Caco-2 (cell line): ENCODE data around the gene NR2C1. TPM values are rescaled to one million over a fixed set of nuclear protein-coding genes. Genes with fewer than 3 reads are reported as not detected.
A peak's percentile ranks its signal among the peaks of the same experiment; 100 is the strongest.

Experiments
- BruUV-seq: library from RNA; stranded (reverse); fragments of 400-500 nt; replicated peaks from 2 replicates; lab custom pipeline; 2021; lab: Mats Ljungman, UMichigan
- CTCF ChIA-PET: fragments of 300-600 bp; sonication (Branson Sonifier 250); formaldehyde crosslinking; loops from one replicate; lab custom pipeline; 2022; ENCODE audit warnings: antibody characterized with exemption; lab: Charles Lee
- POLR2A ChIA-PET: fragments of 300-600 bp; sonication (Branson Sonifier 250); formaldehyde crosslinking; loops from one replicate; lab custom pipeline; 2022; ENCODE audit warnings: antibody characterized with exemption; lab: Charles Lee
- DNase-seq, 2 experiments: peaks; one replicate each; pipeline versions ENCODE4 v3.0.0 to v3.0.0-alpha.2; 2020 to 2022
- H3K27me3 ChIP-seq: replicated peaks from 2 replicates; pipeline ENCODE4 v1.6.0; 2011; ENCODE audit warnings: low read length; ENCODE audit not compliant: control insufficient read depth, insufficient read depth
- H3K36me3 ChIP-seq: 2 replicates; pipeline ENCODE4 v1.5.1; 2011; ENCODE audit warnings: low read length; ENCODE audit not compliant: control insufficient read depth, insufficient read depth
- H3K4me1 ChIP-seq: fragments of 250-450 bp; sonication (Bioruptor Pico); 2 replicates; pipeline ENCODE4 v1.5.1; 2020; ENCODE audit warnings: mild to moderate bottlenecking
- H3K4me3 ChIP-seq: 2 replicates; pipeline ENCODE4 v1.5.1; 2011; ENCODE audit warnings: low read depth, mild to moderate bottlenecking, control low read depth, low read length
- H3K9me3 ChIP-seq: fragments of 250-450 bp; sonication (Bioruptor Pico); 2 replicates; pipeline ENCODE4 v1.5.1; 2020; ENCODE audit warnings: mild to moderate bottlenecking, moderate library complexity
- H3K27ac Mint-ChIP-seq: one replicate; pipeline ENCODE4 v1.8.0; 2022; ENCODE audit warnings: mixed read lengths; ENCODE audit not compliant: unreplicated experiment
- H3K27me3 Mint-ChIP-seq: one replicate; pipeline ENCODE4 v1.8.0; 2022; ENCODE audit warnings: mixed read lengths; ENCODE audit not compliant: insufficient read depth, unreplicated experiment
- H3K36me3 Mint-ChIP-seq: one replicate; pipeline ENCODE4 v1.8.0; 2022; ENCODE audit warnings: mild to moderate bottlenecking, mixed read lengths; ENCODE audit not compliant: insufficient read depth, unreplicated experiment
- H3K4me1 Mint-ChIP-seq: one replicate; pipeline ENCODE4 v1.8.0; 2022; ENCODE audit warnings: low read depth, mixed read lengths; ENCODE audit not compliant: unreplicated experiment
- H3K4me3 Mint-ChIP-seq: one replicate; pipeline ENCODE4 v1.8.0; 2022; ENCODE audit warnings: mild to moderate bottlenecking, moderate library complexity, mixed read lengths; ENCODE audit not compliant: unreplicated experiment
- H3K9me3 Mint-ChIP-seq: one replicate; pipeline ENCODE4 v1.8.0; 2022; ENCODE audit warnings: mixed read lengths; ENCODE audit not compliant: unreplicated experiment
- intact Hi-C: fragments of 100-400 bp; cut with micrococcal nuclease; formaldehyde crosslinking; loops from one replicate; pipeline ENCODE4 v1.10.0; 2022; ENCODE audit not compliant: unreplicated experiment
- total RNA-seq: library from RNA; stranded (reverse); gene quantifications from 2 replicates; pipeline ENCODE4 v1.2.3, GENCODE V29; 2022
- TF ChIP-seq, protein P1 (sequence below), 2 experiments: fragments of 200-600 bp in 1 of 2; IDR thresholded peaks; 1 replicate in 1 of 2; 2 replicates in 1 of 2; pipeline versions ENCODE4 v1.5.1 to v1.8.0; 2011 to 2022; ENCODE audit warnings: antibody characterized with exemption in 1 of 2, control low read depth in 1 of 2, inconsistent platforms in 1 of 2, low read depth in 1 of 2, low read length in 1 of 2, mild to moderate bottlenecking in 1 of 2, moderate library complexity in 1 of 2; ENCODE audit not compliant: insufficient read depth in 1 of 2, severe bottlenecking in 1 of 2, unreplicated experiment in 1 of 2

NR2C1 gene
- total RNA-seq, 1 experiment from 2014 or later: 51.1 TPM

DNA sequence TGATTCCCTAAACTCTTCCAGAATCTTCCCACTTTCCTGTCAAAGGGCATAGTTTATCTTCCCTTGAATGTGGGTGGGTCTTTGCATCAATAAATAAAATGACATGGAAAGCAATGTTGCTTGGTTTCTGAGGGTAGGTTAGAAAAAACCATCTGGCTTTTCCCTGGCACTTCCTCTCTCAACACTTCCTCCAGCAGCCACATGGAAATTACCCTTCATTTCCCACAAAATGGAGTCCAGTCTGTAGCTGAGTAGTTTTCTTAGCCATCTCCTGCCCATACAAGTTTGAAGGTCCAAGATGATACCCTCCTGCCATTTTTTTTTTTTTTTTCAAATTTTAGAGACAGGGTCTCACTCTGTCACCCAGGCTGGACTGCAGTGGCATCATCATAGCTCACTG is 58.9 kb downstream of the NR2C1 start:
- TF ChIP-seq, protein P1, sequence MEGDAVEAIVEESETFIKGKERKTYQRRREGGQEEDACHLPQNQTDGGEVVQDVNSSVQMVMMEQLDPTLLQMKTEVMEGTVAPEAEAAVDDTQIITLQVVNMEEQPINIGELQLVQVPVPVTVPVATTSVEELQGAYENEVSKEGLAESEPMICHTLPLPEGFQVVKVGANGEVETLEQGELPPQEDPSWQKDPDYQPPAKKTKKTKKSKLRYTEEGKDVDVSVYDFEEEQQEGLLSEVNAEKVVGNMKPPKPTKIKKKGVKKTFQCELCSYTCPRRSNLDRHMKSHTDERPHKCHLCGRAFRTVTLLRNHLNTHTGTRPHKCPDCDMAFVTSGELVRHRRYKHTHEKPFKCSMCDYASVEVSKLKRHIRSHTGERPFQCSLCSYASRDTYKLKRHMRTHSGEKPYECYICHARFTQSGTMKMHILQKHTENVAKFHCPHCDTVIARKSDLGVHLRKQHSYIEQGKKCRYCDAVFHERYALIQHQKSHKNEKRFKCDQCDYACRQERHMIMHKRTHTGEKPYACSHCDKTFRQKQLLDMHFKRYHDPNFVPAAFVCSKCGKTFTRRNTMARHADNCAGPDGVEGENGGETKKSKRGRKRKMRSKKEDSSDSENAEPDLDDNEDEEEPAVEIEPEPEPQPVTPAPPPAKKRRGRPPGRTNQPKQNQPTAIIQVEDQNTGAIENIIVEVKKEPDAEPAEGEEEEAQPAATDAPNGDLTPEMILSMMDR (IDR thresholded peaks at IDR 0.05; ENCODE audit: insufficient read depth in 1 of 2, low read depth in 1 of 2, low read length in 1 of 2, severe bottlenecking in 1 of 2, unreplicated experiment in 1 of 2): no peak
- Mint-ChIP-seq H3K36me3 (peaks cover 6% of the 10 kb centered on the region), H3K9me3 (peaks cover 9% of the 10 kb centered on the region), H3K4me3 (no peak overlapping the region), H3K4me1 (no peaks in the 10 kb centered on the region), H3K27ac (no peak overlapping the region), H3K27me3 (no peaks in the 10 kb centered on the region)
- Histone ChIP-seq H3K4me3 (no peak overlapping the region), H3K9me3 (no peaks in the 10 kb centered on the region), H3K4me1 (no peaks in the 10 kb centered on the region), H3K27me3 (no peaks in the 10 kb centered on the region), H3K36me3 (no peaks in the 10 kb centered on the region)
- DNase-seq: no peak
- CTCF ChIA-PET: interaction anchor here (0.6 to 1.0 kb wide), 3 partner anchors 11 to 520 kb away, joined by 3 to 6 read pairs (median 4); partner anchors contain the start of gene NDUFA12
- POLR2A ChIA-PET: no interaction called here
- no TSS peak for BruUV-seq
- intact Hi-C loops: no loop called here

- Histone ChIP-seq H3K4me3 (no peak overlapping the region), H3K27me3 (no peaks in the 10 kb centered on the region), H3K4me1 (peaks cover 4% of the 10 kb centered on the region; the same call in 1 of the 2 replicates), H3K9me3 (peaks cover 9% of the 10 kb centered on the region; the same call in 1 of the 2 replicates), H3K36me3 (no peaks in the 10 kb centered on the region)
- no peak overlapping the region for H3K27ac Mint-ChIP-seq
- POLR2A ChIA-PET: no interaction called here
- TSS peak; percentile 11 for BruUV-seq
- no peak overlapping the region for H3K4me3 Mint-ChIP-seq
- DNase-seq: no peak
- peaks cover 12% of the 10 kb centered on the region for H3K4me1 Mint-ChIP-seq
- intact Hi-C loops: no loop called here
- H3K27me3 Mint-ChIP-seq: no peaks in the 10 kb centered on the region
- TF ChIP-seq, protein P1 (IDR thresholded peaks at IDR 0.05; ENCODE audit: insufficient read depth in 1 of 2, low read depth in 1 of 2, low read length in 1 of 2, severe bottlenecking in 1 of 2, unreplicated experiment in 1 of 2): no peak
- CTCF ChIA-PET: no interaction called here
- no peaks in the 10 kb centered on the region for H3K36me3 Mint-ChIP-seq
- H3K9me3 Mint-ChIP-seq: peaks cover 18% of the 10 kb centered on the region
These were observed 67.2 kb downstream of the NR2C1 start for GRCh38 chr12:95006206-95006605.

GRCh38 chr12:95004610-95005009 is 68.8 kb downstream of the NR2C1 start:
- H3K36me3 ChIP-seq: peaks cover 2% of the 10 kb centered on the region
- H3K36me3 Mint-ChIP-seq: peaks cover under 1% of the 10 kb centered on the region
- peaks cover 9% of the 10 kb centered on the region; the same call in 1 of the 2 replicates for H3K9me3 ChIP-seq
- H3K27me3 Mint-ChIP-seq: no peaks in the 10 kb centered on the region
- no peak for DNase-seq
- CTCF ChIA-PET: no interaction called here
- H3K9me3 Mint-ChIP-seq: peaks cover 18% of the 10 kb centered on the region
- POLR2A ChIA-PET: no interaction called here
- peaks cover 12% of the 10 kb centered on the region for H3K4me1 Mint-ChIP-seq
- peak overlapping the region; percentile 67 for H3K4me3 Mint-ChIP-seq
- intact Hi-C loops: no loop called here
- peak overlapping the region; percentile 65 for H3K27ac Mint-ChIP-seq
- no peak overlapping the region for H3K4me3 ChIP-seq
- H3K27me3 ChIP-seq: no peaks in the 10 kb centered on the region
- BruUV-seq: no TSS peak
- peaks cover 4% of the 10 kb centered on the region; the same call in 1 of the 2 replicates for H3K4me1 ChIP-seq
- TF ChIP-seq, protein P1 (IDR thresholded peaks at IDR 0.05; ENCODE audit: insufficient read depth in 1 of 2, low read depth in 1 of 2, low read length in 1 of 2, severe bottlenecking in 1 of 2, unreplicated experiment in 1 of 2): no peak
